OCI-LY7 (cell line): ENCODE measurements around the gene CEP170.

Source experiments
- CTCF ChIP-seq: fragments of 200-600 bp; sonication (generic); conservative IDR thresholded peaks from 2 replicates; pipeline ENCODE4 v1.5.1; 2014; ENCODE audit warnings: mild to moderate bottlenecking, antibody characterized with exemption, low read length, moderate library complexity, mixed read lengths
- EZH2phosphoT487 ChIP-seq: fragments of 200-600 bp; sonication (generic); IDR thresholded peaks from 2 replicates; pipeline ENCODE4 v1.6.1; 2018; ENCODE audit warnings: low read depth, borderline replicate concordance, mild to moderate bottlenecking, mixed run types, antibody characterized with exemption, low read length, moderate library complexity, mixed read lengths

GRCh38 chr1:243233908-243234307 lies 21.2 kb downstream of the CEP170 start:
- TF ChIP-seq CTCF (no peak), EZH2phosphoT487 (no peak)
